Measurements from ENCODE around the gene ZNF578.

DNA sequence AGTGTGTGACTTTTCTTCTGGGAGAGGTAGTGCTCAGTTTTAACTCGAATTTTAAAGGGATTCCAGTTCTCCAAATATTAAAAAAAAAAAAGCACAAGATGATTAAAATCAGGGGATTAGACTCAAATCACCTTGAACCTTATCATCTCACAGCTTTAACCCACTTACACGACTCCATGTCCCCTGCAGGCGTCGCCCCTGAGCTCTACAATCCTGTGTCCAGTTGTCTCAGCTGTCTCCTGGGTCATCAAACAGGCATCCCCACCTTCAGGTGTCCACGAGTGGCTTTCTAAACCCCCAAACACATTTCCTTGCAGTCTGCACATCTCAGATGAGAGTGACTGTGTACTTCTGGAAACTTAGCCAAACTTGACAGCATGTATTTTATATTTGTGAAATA, 88.3 kb downstream of the ZNF578 start:
- TF ChIP-seq, protein P1, sequence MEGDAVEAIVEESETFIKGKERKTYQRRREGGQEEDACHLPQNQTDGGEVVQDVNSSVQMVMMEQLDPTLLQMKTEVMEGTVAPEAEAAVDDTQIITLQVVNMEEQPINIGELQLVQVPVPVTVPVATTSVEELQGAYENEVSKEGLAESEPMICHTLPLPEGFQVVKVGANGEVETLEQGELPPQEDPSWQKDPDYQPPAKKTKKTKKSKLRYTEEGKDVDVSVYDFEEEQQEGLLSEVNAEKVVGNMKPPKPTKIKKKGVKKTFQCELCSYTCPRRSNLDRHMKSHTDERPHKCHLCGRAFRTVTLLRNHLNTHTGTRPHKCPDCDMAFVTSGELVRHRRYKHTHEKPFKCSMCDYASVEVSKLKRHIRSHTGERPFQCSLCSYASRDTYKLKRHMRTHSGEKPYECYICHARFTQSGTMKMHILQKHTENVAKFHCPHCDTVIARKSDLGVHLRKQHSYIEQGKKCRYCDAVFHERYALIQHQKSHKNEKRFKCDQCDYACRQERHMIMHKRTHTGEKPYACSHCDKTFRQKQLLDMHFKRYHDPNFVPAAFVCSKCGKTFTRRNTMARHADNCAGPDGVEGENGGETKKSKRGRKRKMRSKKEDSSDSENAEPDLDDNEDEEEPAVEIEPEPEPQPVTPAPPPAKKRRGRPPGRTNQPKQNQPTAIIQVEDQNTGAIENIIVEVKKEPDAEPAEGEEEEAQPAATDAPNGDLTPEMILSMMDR (IDR thresholded peaks at IDR 0.05) = no peak
- TF ChIP-seq POLR2A (IDR thresholded peaks at IDR 0.05) = no peak

Data from esophagus squamous epithelium (tissue), 4 donors.